Muscle of back (tissue), 13 donors: ENCODE data around the gene CACNA1C. TPM values are rescaled to one million over a fixed set of nuclear protein-coding genes. Genes with fewer than 3 reads are reported as not detected.

Experiments used
- DNase-seq, 3 donors: peaks; one replicate each; pipeline versions ENCODE4 v3.0.0 to v3.0.0-alpha.2; 2013
- long read RNA-seq, 9 donors: transcript quantifications; one replicate each; lab custom pipeline, GENCODE V29; 2026
- polyA plus RNA-seq, 10 donors: library from polyadenylated mRNA; unstranded; fragments of 120-200 nt; gene quantifications; one replicate each; pipeline ENCODE4 v1.2.1, GENCODE V29; 2013; ENCODE audit not compliant: insufficient read length in 10 of 10

Gene CACNA1C
- polyA plus RNA-seq, result 1 to 10 TPM; 2.2 to 5.8 (median 3.5) TPM
- long read RNA-seq, donor 1, result 0 reads
- long read RNA-seq, donor 2, result 0 reads
- long read RNA-seq, donor 3, result 0 reads
- long read RNA-seq, donor 4, result 0 reads
- long read RNA-seq, donor 5, result 0 reads
- long read RNA-seq, donor 6, partial matches to known transcripts, result 5 of 5 reads
- long read RNA-seq, donor 6, other reads (novel, unspliced or antisense), result 0 of 5 reads
- long read RNA-seq, donor 7, result 0 reads
- long read RNA-seq, donor 8, result 0 reads
- long read RNA-seq, donor 9, result 0 reads

DNA sequence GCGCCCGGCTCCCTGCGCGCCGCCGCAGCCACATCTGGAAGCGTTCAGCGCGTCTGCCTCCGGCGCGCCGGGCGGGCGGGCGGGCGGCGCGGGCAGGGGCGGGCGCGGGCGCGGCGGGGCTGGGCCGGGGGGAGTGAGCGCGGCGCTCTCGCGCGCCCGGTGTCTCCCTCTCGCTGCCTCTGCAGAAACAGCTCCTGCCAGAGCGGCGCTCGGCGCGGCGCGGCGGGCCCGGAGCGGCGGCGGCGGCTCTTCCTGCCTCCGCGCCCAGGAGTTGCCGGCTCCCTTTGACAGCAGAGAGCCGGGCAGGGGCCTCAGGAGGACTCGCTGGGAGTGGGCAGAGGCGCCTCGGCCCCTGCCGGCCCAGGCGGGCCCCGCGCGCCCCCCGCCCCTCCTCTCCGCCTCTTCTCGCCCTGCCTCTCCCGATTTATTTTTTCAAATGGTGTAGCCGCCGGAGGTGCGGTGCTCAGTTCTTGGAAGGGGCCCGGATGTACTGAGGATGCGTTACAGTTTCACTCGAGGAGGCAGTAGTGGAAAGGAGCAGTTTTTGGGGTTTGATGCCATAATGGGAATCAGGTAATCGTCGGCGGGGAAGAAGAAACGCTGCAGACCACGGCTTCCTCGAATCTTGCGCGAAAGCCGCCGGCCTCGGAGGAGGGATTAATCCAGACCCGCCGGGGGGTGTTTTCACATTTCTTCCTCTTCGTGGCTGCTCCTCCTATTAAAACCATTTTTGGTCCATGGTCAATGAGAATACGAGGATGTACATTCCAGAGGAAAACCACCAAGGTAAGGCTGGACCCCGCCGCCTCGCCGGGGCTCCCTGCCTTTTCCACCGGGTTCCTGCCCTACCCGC, at the start of gene CACNA1C:
Gene CACNA1C (plus strand): TSS at position 162 of the 853 bp plus-strand sequence. CDS start 576 bp downstream, at position 738.
- DNase-seq, result peak; percentile 59 to 89 (median 78)

- DNase-seq, result peak in 1 of 3 donors; percentile 7
These were observed 49.1 kb upstream of the CACNA1C start for GRCh38 chr12:2003676-2004112.

GRCh38 chr12:2004113-2004929, 48.5 kb upstream of the CACNA1C start, which contains the start of gene DCP1B:
Gene DCP1B (minus strand): TSS chr12:2004457. CDS start chr12:2004431, 26 bp downstream.
- DNase-seq, result peak; percentile 96 to 99 (median 97)

DNA sequence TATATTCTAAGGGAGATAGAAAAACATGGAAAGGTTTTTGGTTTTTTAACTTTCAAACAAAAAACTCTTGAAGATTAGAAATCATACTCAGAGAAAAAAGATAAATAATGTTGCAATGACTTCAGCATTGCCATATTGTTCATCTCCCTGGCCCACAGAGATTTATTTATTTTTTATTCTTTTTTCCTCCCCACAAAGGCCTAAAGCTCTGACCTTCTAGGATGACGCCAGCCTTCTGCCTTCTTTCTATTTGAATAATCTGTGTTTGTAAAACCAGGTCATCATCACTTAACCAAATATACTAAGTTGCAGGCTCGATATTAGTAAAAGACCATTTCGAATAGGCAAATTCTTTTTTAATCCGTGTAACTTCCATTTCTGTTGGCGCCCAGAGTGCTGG, 44.1 kb upstream of the CACNA1C start:
- no peak for DNase-seq

- DNase-seq, result no peak
These were observed 43.2 kb upstream of the CACNA1C start for GRCh38 chr12:2009623-2010022.

DNA sequence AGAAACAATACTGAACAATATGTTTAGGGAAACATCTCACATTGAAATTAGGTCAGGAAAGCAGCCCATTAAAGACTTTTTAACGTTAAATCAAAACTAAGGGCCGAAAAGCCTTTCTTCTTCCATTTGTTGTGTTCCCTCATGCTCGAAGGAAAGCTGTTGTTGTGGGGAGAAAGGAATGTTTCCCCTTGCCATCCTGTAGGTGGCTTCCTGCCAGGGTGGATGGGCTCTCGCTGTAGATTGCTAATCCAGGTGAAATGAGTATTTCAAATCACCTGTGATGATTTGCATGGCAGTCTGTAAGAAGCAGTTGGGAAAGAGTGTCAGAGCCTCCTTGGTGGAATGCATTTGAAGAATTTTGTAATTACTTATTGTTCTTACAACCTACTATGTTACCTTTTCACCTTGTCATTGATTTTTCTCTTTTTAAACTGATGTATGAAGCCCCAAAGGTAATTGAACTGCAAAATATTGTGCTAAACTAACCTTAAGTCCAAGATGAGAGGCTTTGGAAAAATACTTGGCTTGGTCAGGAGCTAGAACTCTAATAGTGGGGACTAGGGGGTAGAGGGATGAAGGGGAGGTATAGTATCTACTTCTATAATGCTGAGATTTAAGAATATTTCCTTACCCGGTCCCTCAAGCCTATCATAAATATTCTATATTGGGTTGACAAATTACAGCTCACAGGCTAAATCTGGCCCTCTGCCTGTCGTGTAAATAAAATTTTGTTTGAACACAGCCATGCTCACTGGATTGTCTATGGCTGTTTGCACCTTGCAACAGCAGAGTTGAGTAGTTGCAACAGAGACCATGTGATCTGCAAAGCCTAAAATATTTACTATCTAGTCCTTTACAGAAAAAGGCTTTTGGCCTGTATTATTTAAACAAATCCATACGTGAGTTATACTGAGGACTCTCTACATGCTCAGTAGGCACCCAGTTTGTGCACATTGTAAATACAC, 40.9 kb upstream of the CACNA1C start:
- DNase-seq, result no peak

- no peak for DNase-seq
These were observed 39.7 kb upstream of the CACNA1C start for GRCh38 chr12:2013086-2013485.

DNA sequence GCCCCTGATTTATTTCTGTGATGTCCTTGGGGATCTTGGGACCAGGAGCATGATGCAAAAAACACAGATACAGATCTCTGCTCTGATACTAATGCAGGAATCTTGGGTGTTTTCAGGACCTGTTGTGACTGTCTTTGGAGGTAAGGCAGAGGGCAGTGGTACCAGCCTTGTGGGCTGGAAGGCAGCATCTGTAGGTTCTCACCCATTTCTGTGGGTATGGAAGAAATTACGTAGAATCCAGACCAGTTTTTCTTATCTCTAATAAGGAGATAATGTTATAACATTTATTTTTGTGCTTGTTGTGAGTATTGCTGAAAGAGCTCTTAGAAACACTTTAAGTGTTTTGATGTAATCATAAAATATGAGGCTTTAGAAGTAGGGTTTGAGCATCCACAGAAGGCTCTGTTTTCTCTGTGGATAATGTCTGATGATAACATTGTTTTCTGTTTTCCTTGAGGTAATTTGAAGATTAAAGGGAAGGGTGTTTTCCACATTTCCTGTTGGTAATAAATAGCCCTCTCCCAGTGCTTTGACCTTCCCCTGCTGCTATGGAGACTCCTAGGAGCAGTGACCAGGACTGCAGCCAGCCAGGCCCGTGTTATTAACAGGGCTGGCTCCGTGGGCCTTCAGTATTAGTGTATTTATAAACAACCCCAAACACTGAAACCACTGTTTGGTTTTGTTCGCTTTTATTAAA, 39.1 kb upstream of the CACNA1C start:
- DNase-seq, result no peak

- DNase-seq, result no peak
These were observed 38.6 kb upstream of the CACNA1C start for GRCh38 chr12:2014231-2014630.

DNA sequence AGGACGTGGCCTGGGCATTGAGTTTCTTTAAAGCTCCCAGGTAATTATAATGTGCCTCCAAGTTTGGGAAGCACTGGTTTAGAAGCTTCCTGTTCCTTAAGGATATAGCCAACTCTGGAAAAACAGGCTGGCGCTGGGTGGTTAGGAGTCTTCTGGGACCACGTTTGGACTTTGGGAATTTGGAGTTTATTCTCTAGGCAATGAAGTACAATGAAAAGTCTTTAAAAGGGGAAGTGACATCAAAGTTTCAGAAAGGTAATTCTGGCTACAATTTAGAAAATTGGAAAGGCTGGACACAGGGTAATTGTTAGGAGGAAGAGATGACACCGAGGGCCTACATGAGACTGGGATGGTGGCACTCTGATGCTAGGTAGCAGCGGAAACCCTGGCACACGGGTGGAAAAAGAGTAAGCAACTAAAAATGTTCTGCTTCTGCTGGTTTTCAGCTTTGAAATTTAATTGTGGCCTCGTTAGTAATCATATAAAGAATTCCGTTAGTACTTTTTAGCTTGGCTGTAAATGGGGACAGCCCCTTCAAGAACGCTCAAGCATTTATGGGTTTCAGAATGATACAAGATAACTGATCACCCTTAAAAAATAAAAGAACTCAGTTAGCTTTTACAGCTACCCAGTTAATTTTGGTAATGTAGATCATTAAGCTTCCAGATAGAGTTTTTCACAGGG, 35.8 kb upstream of the CACNA1C start:
- no peak for DNase-seq

DNA sequence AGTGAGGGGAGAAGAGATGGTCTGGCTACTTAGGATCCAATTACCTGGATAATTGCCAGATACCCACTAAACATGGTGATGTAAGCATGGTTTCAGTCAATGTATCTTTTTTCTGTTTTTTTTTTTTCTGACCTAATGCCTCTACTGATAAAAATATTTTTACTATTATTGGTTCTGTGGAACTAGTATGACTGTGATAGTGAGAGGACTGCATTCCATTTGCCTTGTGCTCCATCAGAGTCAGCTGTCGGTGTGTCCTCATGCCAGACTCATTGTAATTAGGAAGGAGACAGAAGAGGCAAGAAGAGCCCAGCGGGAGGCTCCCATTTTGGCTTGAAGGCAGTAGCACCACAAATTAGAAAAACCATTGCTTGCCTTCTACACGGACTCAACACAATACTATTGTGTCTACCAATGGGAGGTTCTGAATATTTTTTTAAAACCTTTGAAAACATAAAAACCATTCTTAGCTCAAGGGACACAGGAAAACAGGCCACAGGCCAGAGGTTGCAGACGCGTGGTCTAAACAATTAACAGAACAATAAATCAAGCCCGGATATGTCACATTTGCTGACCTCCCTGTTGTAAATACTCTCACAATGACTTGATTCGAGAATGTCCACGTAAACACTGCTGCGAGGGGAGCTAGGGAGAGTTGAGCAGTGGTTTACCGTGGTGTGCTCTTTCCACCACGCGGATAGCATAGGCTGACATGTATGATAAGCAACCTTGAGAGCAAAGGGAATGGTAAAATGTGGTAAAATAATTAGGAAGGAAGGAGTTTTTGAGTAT, 35.0 kb upstream of the CACNA1C start:
- peak in 1 of 3 donors; percentile 7 for DNase-seq

DNA sequence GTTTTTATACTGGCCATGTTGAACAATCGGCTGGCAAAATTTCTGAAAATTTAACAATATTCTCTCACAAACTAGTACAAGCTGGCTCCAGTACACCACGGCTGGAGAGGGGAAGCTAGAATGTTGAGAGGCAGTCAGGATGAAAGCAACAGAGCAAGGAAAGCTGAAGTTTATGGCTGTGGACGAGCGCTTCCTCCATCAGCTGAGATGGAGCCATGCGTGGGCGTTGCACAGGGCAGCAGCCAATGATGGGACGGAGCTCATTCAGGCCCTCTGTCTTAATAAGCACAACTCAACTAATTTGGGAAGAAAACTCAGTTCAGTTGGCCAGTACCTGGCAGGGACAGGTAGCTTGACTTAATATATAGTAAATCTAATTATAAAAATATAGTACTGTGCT, 34.4 kb upstream of the CACNA1C start:
- no peak for DNase-seq

GRCh38 chr12:2019126-2019525, 33.7 kb upstream of the CACNA1C start:
- DNase-seq, result no peak

DNA sequence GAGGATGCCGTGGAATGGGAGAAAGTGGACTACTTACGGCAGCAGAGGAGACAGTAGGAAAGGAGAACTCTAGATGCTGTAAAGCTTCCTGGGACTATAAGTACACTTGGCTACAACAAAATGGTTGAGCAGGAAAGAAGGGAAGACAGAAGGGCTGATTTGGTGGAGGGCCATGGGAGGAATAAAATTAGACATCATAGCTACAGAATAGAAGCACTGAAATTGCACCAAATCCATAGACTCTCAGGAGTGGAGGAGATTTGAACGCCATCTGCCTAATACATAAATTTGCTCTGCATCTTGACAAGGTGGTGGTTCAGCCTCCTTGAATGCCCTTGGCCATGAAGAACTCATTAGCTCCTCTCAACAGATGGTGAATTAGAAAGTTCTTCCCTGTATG, 32.3 kb upstream of the CACNA1C start:
- DNase-seq, result no peak

DNA sequence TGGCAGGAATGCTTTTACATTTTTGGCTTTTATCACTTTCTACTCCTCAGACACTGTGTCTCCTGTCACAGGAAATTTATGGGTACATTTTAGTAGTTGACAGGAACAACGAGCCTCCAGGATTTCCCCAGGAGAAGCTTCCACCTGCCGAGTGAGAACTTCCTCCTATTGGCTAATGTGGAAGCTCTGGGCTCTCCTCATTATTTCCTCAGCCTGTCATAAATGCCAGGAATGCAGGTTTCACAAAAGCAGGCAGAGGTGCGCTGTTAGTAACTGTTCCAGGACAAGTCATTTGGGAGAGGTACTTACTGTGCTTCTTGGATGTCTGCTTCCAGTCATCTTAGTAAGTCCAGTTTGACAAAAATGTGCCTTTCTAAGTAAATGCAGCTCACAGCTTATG, 29.4 kb upstream of the CACNA1C start:
- DNase-seq, result no peak

DNA sequence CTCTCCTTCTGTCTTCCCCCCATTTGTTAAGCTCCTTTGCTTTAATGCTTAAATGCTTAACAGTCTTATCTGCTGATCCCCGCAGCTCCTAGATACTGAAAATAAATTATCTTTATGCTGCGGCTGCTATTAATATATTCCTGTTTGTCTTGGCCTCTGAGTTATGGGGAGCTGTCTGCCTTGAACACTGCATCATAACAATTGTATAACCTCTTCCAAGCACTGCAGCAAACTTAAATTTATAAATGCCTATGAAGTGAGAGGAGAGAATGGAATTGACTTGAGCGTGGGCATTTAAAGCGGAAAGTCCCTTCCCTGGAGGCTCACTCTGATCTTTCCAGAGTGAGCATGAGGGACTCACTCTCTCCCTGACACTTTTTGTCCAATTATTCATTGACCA, 25.4 kb upstream of the CACNA1C start:
- no peak for DNase-seq

GRCh38 chr12:2029851-2030250, 22.9 kb upstream of the CACNA1C start:
- DNase-seq, result no peak

DNA sequence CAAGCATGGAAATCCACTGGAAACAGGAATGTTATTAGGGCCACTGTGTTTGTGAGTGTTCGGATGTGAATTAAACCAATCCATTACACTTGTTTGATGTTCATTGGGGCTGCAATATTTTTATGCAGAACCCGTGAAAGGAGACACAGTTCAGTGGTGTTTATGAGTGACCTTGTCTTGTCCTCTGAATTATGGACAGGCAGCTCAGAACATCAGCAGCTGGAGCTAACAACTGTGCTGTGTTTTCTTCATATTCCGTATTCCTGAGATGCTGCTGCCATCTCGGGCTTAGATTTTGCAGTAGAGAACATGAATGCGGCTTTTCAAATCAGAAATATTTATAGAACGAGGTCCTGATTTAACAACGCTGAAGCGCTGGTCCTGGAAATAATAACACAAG, 20.3 kb upstream of the CACNA1C start:
- DNase-seq, result no peak
